Activated T-helper 1 cell treated with Interleukin-2 at 50 U/mL for 16 hours (primary cell): ENCODE measurements around the gene GPRC5A.
A peak's percentile ranks its signal among the peaks of the same experiment; 100 is the strongest.

Experiments
- DNase-seq: peaks from one replicate; pipeline ENCODE4 v3.0.0-alpha.2; 2020; ENCODE audit warnings: low read depth

GPRC5A gene

GRCh38 chr12:12909995-12910420 lies 18.6 kb downstream of the GPRC5A start:
- DNase-seq: no peak

GRCh38 chr12:12912711-12913110 lies 21.3 kb downstream of the GPRC5A start:
- no peak for DNase-seq

- no peak for DNase-seq
These were observed 24.3 kb downstream of the GPRC5A start for GRCh38 chr12:12915656-12916055.

GRCh38 chr12:12916135-12916944 lies 25.0 kb downstream of the GPRC5A start:
- DNase-seq: peak; percentile 70

GRCh38 chr12:12917517-12917916 lies 26.2 kb downstream of the GPRC5A start:
- no peak for DNase-seq

GRCh38 chr12:12918781-12919389 lies 27.5 kb downstream of the GPRC5A start:
- DNase-seq: no peak

- no peak for DNase-seq
These were observed 28.5 kb downstream of the GPRC5A start for GRCh38 chr12:12919666-12920435.

- no peak for DNase-seq
These were observed 30.8 kb downstream of the GPRC5A start for GRCh38 chr12:12922191-12922616.

- DNase-seq: no peak
These were observed 31.6 kb downstream of the GPRC5A start for GRCh38 chr12:12922978-12923377.

GRCh38 chr12:12924169-12924568 lies 32.8 kb downstream of the GPRC5A start:
- no peak for DNase-seq

- no peak for DNase-seq
These were observed 34.0 kb downstream of the GPRC5A start for GRCh38 chr12:12925388-12925787.

GRCh38 chr12:12926571-12927071 lies 35.3 kb downstream of the GPRC5A start:
- no peak for DNase-seq

- DNase-seq: peak; percentile 5
These were observed 36.1 kb downstream of the GPRC5A start for GRCh38 chr12:12927211-12928079.

- DNase-seq: no peak
These were observed 38.3 kb downstream of the GPRC5A start for GRCh38 chr12:12929696-12930095.

- DNase-seq: no peak
These were observed 39.4 kb downstream of the GPRC5A start for GRCh38 chr12:12930633-12931219.

GRCh38 chr12:12933742-12934141 lies 42.4 kb downstream of the GPRC5A start:
- no peak for DNase-seq

- DNase-seq: no peak
These were observed 43.2 kb downstream of the GPRC5A start for GRCh38 chr12:12934556-12934955.

- DNase-seq: no peak
These were observed 45.7 kb downstream of the GPRC5A start for GRCh38 chr12:12936983-12937491.

- no peak for DNase-seq
These were observed 47.2 kb downstream of the GPRC5A start for GRCh38 chr12:12938541-12938940.

GRCh38 chr12:12939888-12940287 lies 48.5 kb downstream of the GPRC5A start:
- no peak for DNase-seq
